CD4-positive, alpha-beta T cell (primary cell): ENCODE data around the gene GRIK1. TPM values are rescaled to one million over a fixed set of nuclear protein-coding genes. Genes with fewer than 3 reads are reported as not detected.

Source experiments
- ATAC-seq: fragments of 200-7000 bp; cut with Tn5 transposase; one replicate; pipeline ENCODE4 v1.10.0; 2022; ENCODE audit warnings: mild to moderate bottlenecking; ENCODE audit not compliant: poor library complexity
- CTCF ChIA-PET: fragments of 350-600 bp; sonication (Branson Sonifier 250); formaldehyde crosslinking; loops from one replicate; lab custom pipeline; 2021; ENCODE audit warnings: antibody characterized with exemption, inconsistent platforms; lab: Charles Lee
- POLR2A ChIA-PET: fragments of 350-600 bp; sonication (Branson Sonifier 250); formaldehyde crosslinking; loops from one replicate; lab custom pipeline; 2021; ENCODE audit warnings: antibody characterized with exemption, inconsistent platforms; lab: Charles Lee
- DNase-seq, 14 experiments: peaks; one replicate each; pipeline ENCODE4 v3.0.0-alpha.2; 2013 to 2020; ENCODE audit warnings: mixed read lengths in 2 of 14
- H3K27ac ChIP-seq, 2 donors: one replicate each; pipeline versions ENCODE4 v1.5.1 to v1.7.0; 2013; ENCODE audit warnings: low read length in 2 of 2, low read depth in 1 of 2, mild to moderate bottlenecking in 1 of 2
- H3K27me3 ChIP-seq, 2 experiments: 1 replicate in 1 of 2; 2 replicates in 1 of 2; pipeline versions ENCODE4 v1.6.1 to v1.7.0; 2013; ENCODE audit warnings: low read length in 2 of 2, control low read depth in 1 of 2, mild to moderate bottlenecking in 1 of 2, moderate library complexity in 1 of 2; ENCODE audit not compliant: insufficient read depth in 2 of 2, control insufficient read depth in 1 of 2
- H3K36me3 ChIP-seq: one replicate; pipeline ENCODE4 v1.6.1; 2013; ENCODE audit warnings: low read length, control low read depth; ENCODE audit not compliant: insufficient read depth
- H3K4me1 ChIP-seq: one replicate; pipeline ENCODE4 v1.6.1; 2013; ENCODE audit warnings: low read length, control low read depth; ENCODE audit not compliant: insufficient read depth
- H3K4me3 ChIP-seq: one replicate; pipeline ENCODE4 v1.5.1; 2013; ENCODE audit warnings: mild to moderate bottlenecking, low read length, moderate library complexity
- H3K9me3 ChIP-seq, 2 experiments: 1 replicate in 1 of 2; 2 replicates in 1 of 2; pipeline versions ENCODE4 v1.6.1 to v1.7.0; 2013; ENCODE audit warnings: low read length in 2 of 2, mild to moderate bottlenecking in 2 of 2, control low read depth in 1 of 2, moderate library complexity in 1 of 2; ENCODE audit not compliant: control insufficient read depth in 1 of 2, insufficient read depth in 1 of 2
- H3K27ac Mint-ChIP-seq: one replicate; pipeline ENCODE4 v1.8.0; 2020; ENCODE audit warnings: mixed read lengths
- H3K27me3 Mint-ChIP-seq: one replicate; pipeline ENCODE4 v1.8.0; 2021; ENCODE audit warnings: mixed read lengths
- H3K36me3 Mint-ChIP-seq: one replicate; pipeline ENCODE4 v1.8.0; 2021; ENCODE audit warnings: low read depth, mixed read lengths
- H3K4me1 Mint-ChIP-seq: one replicate; pipeline ENCODE4 v1.8.0; 2021; ENCODE audit warnings: low read depth, mixed read lengths
- H3K4me3 Mint-ChIP-seq: one replicate; pipeline ENCODE4 v1.8.0; 2020; ENCODE audit warnings: mild to moderate bottlenecking, mixed read lengths
- H3K9me3 Mint-ChIP-seq: one replicate; pipeline ENCODE4 v1.8.0; 2020; ENCODE audit warnings: mixed read lengths
- CTCF ChIP-seq: fragments of 200-600 bp; IDR thresholded peaks from one replicate; pipeline ENCODE4 v1.8.0; 2022; ENCODE audit warnings: antibody characterized with exemption, mild to moderate bottlenecking
- intact Hi-C, 2 experiments: fragments of 100-400 bp; cut with DNase I in 1 of 2; cut with micrococcal nuclease in 1 of 2; formaldehyde crosslinking; loops; one replicate each; pipeline versions ENCODE4 v1.15.1 to v1.9.0; 2023 to 2025; cut with DNase I, micrococcal nuclease
- total RNA-seq, 174 experiments: library from RNA in 2 of 174; stranded (reverse) in 2 of 174; gene quantifications; one replicate each; pipeline ENCODE4 v1.2.3 and lab custom pipeline; 2021 to 2026

GRIK1 gene
- total RNA-seq, 2 experiments from 2014 or later = not detected

GRCh38 chr21:29534448-29534847, 405.3 kb downstream of the GRIK1 start:
- Histone ChIP-seq H3K27ac (no peak overlapping the region), H3K27me3 (no peaks in the 10 kb centered on the region), H3K4me1 (no peaks in the 10 kb centered on the region), H3K9me3 (no peaks in the 10 kb centered on the region), H3K36me3 (no peaks in the 10 kb centered on the region), H3K4me3 (no peak overlapping the region)
- H3K27me3 Mint-ChIP-seq = no peaks in the 10 kb centered on the region
- ChIA-PET CTCF (no interaction called here), POLR2A (no interaction called here)
- no peaks in the 10 kb centered on the region for H3K4me1 Mint-ChIP-seq
- H3K9me3 Mint-ChIP-seq = peaks cover 5% of the 10 kb centered on the region
- intact Hi-C loops = no loop called here
- no peak overlapping the region for H3K4me3 Mint-ChIP-seq
- DNase-seq (no peak), ATAC-seq (no peak)
- H3K36me3 Mint-ChIP-seq = peaks cover 48% of the 10 kb centered on the region
- H3K27ac Mint-ChIP-seq = no peak overlapping the region
- TF ChIP-seq CTCF = no peak

- H3K4me3 ChIP-seq = no peak overlapping the region
- ChIA-PET CTCF (no interaction called here), POLR2A (no interaction called here)
- Mint-ChIP-seq H3K4me3 (no peak overlapping the region), H3K27ac (no peak overlapping the region), H3K9me3 (peaks cover 13% of the 10 kb centered on the region), H3K4me1 (no peaks in the 10 kb centered on the region), H3K27me3 (no peaks in the 10 kb centered on the region), H3K36me3 (peaks cover 71% of the 10 kb centered on the region)
- no peaks in the 10 kb centered on the region for H3K27me3 ChIP-seq
- H3K36me3 ChIP-seq = no peaks in the 10 kb centered on the region
- DNase-seq = no peak
- intact Hi-C loops = no loop called here
- H3K4me1 ChIP-seq = no peaks in the 10 kb centered on the region
- H3K27ac ChIP-seq = no peak overlapping the region
- peaks cover 9 to 22% of the 10 kb centered on the region in 2 experiments for H3K9me3 ChIP-seq
- ATAC-seq = no peak
- no peak for TF ChIP-seq CTCF
Observed at GRCh38 chr21:29529139-29529538, 410.7 kb downstream of the GRIK1 start.

GRCh38 chr21:29526545-29526944, 413.3 kb downstream of the GRIK1 start:
- intact Hi-C loops = no loop called here
- H3K4me1 Mint-ChIP-seq = no peaks in the 10 kb centered on the region
- no peak overlapping the region for H3K27ac Mint-ChIP-seq
- POLR2A ChIA-PET = no interaction called here
- no peaks in the 10 kb centered on the region for H3K27me3 ChIP-seq
- ATAC-seq = no peak
- no peak overlapping the region for H3K27ac ChIP-seq
- H3K36me3 Mint-ChIP-seq = peaks cover 69% of the 10 kb centered on the region
- H3K27me3 Mint-ChIP-seq = no peaks in the 10 kb centered on the region
- no peak overlapping the region for H3K4me3 Mint-ChIP-seq
- DNase-seq = no peak
- H3K36me3 ChIP-seq = no peaks in the 10 kb centered on the region
- no peaks in the 10 kb centered on the region for H3K4me1 ChIP-seq
- CTCF ChIA-PET = no interaction called here
- peaks cover 9 to 22% of the 10 kb centered on the region in 2 experiments for H3K9me3 ChIP-seq
- no peak for TF ChIP-seq CTCF
- H3K4me3 ChIP-seq = no peak overlapping the region
- H3K9me3 Mint-ChIP-seq = peaks cover 14% of the 10 kb centered on the region
